ENCODE measurements around the gene DNAJC17. TPM values are rescaled to one million over a fixed set of nuclear protein-coding genes. Genes with fewer than 3 reads are reported as not detected.

DNAJC17 gene
- total RNA-seq, 1 donor from 2014 or later: 43.2 TPM

DNA sequence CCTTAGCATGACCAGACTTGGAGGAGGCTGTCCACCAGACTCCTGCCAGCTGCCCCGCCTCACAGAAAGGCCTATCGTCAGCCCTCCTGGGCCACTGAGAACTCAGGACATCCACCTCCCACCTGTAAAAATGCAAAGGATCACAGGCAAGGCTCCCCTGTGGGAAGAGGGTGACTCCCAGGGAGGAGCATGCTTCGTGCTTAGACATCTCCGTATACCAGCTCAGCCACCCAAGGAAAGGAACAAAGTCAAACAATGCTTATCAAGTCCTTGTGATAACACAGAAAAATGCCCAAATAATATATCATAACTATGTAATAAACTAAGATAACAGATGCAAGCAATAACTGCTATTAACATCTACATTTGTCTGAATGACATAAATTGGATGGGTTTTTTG lies 56.4 kb downstream of the DNAJC17 start:
- Mint-ChIP-seq H3K36me3 (ENCODE audit: unreplicated experiment) (no peaks in the 10 kb centered on the region), H3K4me3 (ENCODE audit: unreplicated experiment) (no peak overlapping the region), H3K4me1 (ENCODE audit: low read depth, unreplicated experiment) (peaks cover 10% of the 10 kb centered on the region), H3K27me3 (ENCODE audit: unreplicated experiment) (peaks cover 7% of the 10 kb centered on the region), H3K9me3 (ENCODE audit: unreplicated experiment) (peaks cover 5% of the 10 kb centered on the region), H3K27ac (ENCODE audit: unreplicated experiment) (no peak overlapping the region)
- no peak for TF ChIP-seq CTCF (IDR thresholded peaks at IDR 0.05; ENCODE audit: partially characterized antibody, unreplicated experiment)
- no peak for DNase-seq

DNA sequence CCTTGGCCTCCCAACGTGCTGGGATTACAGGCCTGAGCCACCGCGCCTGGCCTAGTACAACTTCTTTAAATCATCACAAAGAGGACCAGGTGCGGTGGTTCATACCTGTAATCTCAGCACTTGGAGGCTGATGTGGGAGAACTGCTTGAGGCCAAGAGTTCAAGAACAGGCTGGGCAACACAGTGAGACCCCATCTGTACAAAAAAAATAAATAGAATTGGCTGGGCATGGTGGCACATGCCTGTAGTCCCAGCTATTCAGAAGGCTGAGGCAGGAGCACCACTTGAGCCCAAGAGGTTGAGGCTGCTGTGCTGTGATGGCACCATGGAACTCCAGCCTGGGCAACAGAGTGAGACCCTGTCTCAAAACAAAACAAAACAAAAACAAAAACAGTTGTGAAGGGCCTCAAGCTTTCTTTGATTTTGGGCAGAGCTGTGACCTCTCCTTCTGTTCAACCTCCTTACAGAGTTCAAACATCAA lies 58.1 kb downstream of the DNAJC17 start:
- Mint-ChIP-seq H3K4me1 (ENCODE audit: low read depth, unreplicated experiment) (peaks cover 20% of the 10 kb centered on the region), H3K4me3 (ENCODE audit: unreplicated experiment) (no peak overlapping the region), H3K27me3 (ENCODE audit: unreplicated experiment) (peaks cover 4% of the 10 kb centered on the region), H3K9me3 (ENCODE audit: unreplicated experiment) (no peaks in the 10 kb centered on the region), H3K27ac (ENCODE audit: unreplicated experiment) (no peak overlapping the region), H3K36me3 (ENCODE audit: unreplicated experiment) (no peaks in the 10 kb centered on the region)
- no peak for TF ChIP-seq CTCF (IDR thresholded peaks at IDR 0.05; ENCODE audit: partially characterized antibody, unreplicated experiment)
- no peak for DNase-seq

DNA sequence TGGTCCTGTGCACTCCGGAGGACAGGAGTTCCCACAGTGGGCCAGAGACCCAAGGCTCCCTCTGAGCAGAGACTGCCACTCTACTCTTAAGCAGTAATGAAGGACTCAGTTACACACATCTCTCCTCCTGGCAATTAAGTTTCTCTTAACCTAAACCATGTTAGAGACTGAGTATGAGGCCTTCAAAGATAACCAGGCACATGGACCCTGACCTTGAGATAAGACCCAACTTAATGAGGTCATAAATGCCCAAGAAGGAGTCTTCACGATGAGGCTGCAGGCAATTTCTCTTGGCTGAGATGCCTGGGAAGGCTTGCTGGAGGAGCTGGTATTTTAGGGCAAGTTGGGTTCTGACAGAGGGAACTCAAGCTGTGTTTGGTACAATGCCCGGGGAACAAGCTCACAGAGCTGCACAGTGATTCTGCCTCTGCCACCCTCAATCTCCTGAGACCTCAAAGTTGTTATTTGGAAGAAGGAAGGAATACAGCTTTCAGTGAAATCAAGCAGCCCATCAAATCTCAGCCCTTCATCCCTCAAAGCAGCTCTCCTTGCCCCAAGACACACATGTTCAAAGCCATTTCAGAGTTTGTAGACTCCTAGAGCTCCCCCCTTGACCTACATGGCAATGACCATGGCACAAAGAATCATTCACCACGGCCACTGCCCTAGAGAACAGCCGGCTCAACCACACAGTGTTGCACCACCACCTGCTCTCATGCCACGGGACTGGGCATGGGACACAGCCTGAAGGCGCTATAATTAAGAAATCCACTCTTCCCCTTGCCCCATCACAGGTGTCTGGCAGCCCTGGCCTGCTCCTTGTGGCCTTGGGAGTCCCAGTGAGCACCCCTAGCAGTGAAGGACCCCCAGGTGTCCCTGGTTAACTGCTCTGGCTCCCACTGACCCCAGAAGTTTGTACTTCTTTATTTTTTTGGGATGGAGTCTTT lies 59.3 kb downstream of the DNAJC17 start:
- Mint-ChIP-seq H3K36me3 (ENCODE audit: unreplicated experiment) (no peaks in the 10 kb centered on the region), H3K27me3 (ENCODE audit: unreplicated experiment) (peaks cover 4% of the 10 kb centered on the region), H3K4me1 (ENCODE audit: low read depth, unreplicated experiment) (peaks cover 27% of the 10 kb centered on the region), H3K9me3 (ENCODE audit: unreplicated experiment) (no peaks in the 10 kb centered on the region), H3K4me3 (ENCODE audit: unreplicated experiment) (no peak overlapping the region), H3K27ac (ENCODE audit: unreplicated experiment) (no peak overlapping the region)
- no peak for TF ChIP-seq CTCF (IDR thresholded peaks at IDR 0.05; ENCODE audit: partially characterized antibody, unreplicated experiment)
- no peak for DNase-seq

DNA sequence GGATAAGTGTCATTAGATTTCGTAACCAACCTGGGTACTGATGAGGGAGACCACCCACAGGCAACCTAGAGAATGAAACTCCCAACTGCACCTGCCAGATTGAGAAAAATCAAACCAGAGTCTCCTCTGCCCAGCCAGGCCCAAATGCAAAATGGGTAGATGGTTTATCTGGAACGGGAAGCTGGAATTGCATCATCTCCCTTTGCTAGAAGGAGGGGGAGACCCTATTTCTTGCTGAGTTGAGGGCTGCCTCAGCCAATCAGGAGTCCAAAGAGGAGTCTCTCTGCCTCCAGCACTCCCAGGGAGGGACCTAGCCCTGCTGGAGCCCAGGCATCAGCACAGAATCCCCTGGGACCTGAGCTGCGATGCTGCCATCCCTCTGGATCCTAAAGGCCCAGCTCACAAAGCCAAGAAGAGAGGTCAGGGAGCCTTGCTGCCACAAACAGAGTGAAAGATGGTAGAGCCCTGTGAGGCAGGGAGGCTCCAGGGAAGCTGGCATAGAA lies 60.3 kb downstream of the DNAJC17 start:
- no peaks in the 10 kb centered on the region for H3K9me3 Mint-ChIP-seq (ENCODE audit: unreplicated experiment)
- TF ChIP-seq CTCF (IDR thresholded peaks at IDR 0.05; ENCODE audit: partially characterized antibody, unreplicated experiment): no peak
- no peak for DNase-seq
- H3K4me3 Mint-ChIP-seq (ENCODE audit: unreplicated experiment): peak overlapping the region; percentile 52
- peak overlapping the region; percentile 69 for H3K27ac Mint-ChIP-seq (ENCODE audit: unreplicated experiment)
- H3K36me3 Mint-ChIP-seq (ENCODE audit: unreplicated experiment): no peaks in the 10 kb centered on the region
- peaks cover 25% of the 10 kb centered on the region for H3K4me1 Mint-ChIP-seq (ENCODE audit: low read depth, unreplicated experiment)
- peaks cover 6% of the 10 kb centered on the region for H3K27me3 Mint-ChIP-seq (ENCODE audit: unreplicated experiment)

DNA sequence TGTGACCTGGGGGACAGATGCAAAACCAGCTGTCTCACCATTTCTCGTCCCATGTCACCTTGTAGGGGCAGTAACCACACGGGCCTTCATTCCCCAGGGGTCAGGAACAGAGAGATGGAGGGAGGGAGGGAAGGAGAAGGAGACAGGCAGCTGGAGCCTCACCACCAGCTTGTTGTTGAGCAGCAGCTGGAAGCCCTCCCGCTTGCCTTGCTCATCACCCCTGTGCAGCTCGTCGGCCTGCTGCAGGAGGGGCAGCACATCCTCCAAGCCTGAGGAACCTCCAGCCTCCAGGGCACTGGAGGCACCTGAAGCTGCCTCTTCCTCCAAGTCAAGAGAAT lies 62.5 kb downstream of the DNAJC17 start:
- H3K9me3 Mint-ChIP-seq (ENCODE audit: unreplicated experiment): no peaks in the 10 kb centered on the region
- peaks cover 6% of the 10 kb centered on the region for H3K27me3 Mint-ChIP-seq (ENCODE audit: unreplicated experiment)
- peaks cover 25% of the 10 kb centered on the region for H3K4me1 Mint-ChIP-seq (ENCODE audit: low read depth, unreplicated experiment)
- peak overlapping the region; percentile 76 for H3K4me3 Mint-ChIP-seq (ENCODE audit: unreplicated experiment)
- H3K27ac Mint-ChIP-seq (ENCODE audit: unreplicated experiment): peak overlapping the region; percentile 95
- peak; percentile 56 for DNase-seq
- peaks cover 5% of the 10 kb centered on the region for H3K36me3 Mint-ChIP-seq (ENCODE audit: unreplicated experiment)
- TF ChIP-seq CTCF (IDR thresholded peaks at IDR 0.05; ENCODE audit: partially characterized antibody, unreplicated experiment): peak; percentile 10

Measured in glutamatergic neuron (in vitro differentiated cells).